ENCODE measurements around the gene SEPHS2.

Gene SEPHS2

DNA sequence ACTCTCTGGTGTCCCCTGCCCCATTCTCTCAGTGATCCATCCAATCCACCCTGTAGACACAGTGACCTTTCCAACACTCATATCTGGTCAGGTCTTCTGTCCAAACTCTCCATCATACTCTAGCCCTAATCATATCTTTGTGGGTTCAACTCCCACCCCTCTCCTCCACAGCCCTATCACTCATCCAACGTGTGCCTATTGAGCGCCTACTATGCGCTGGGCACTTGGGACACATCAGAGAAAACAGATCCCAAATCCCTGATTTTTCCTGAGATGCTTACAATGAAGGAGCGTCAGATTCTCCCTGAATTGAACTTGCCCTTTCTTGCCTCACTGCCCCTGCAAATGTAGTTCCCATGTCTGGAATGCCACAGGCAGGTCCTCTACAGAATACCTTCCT lies 17.6 kb downstream of the SEPHS2 start:
- no peak for DNase-seq

GRCh38 chr16:30421010-30421409 lies 24.7 kb downstream of the SEPHS2 start:
- no peak for DNase-seq

DNA sequence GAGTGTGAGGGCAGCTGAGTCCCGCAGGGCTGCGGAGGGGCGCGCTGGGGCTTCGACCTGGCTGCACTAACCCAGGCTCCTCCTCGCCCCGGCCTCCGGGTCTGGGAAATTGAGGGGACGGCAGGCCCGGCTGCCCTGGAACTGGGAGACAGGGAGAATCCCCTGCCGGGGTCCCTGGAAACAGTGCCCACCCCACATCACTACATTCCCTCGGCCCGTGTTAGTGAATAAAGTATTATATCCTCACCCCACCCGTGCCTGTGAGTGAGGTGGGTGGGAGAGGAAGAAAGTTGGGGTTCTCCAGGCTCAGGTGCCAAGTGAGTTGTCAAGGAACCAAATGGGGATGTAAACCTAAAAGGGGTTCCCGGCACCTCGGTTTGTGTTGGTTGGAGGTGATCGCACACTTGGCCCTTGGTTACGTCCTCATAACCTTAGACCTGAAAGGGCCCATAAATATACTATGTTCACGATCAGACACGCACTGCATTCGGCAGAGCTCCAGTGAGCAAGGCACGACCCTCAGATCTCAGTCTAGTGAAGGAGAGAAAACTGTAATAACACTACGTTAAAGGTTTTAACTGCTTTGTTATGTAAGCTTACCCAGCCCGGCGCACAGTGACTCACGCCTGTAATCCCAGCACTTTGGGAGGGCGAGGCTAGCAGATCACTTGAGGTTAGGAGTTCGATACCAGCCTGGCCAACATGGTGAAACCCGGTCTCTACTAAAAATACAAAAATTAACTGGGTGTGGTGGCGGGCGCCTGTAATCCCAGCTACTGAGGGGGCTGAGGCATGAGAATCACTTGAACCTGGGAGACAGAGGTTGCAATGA lies 27.1 kb downstream of the SEPHS2 start:
- no peak for DNase-seq

DNA sequence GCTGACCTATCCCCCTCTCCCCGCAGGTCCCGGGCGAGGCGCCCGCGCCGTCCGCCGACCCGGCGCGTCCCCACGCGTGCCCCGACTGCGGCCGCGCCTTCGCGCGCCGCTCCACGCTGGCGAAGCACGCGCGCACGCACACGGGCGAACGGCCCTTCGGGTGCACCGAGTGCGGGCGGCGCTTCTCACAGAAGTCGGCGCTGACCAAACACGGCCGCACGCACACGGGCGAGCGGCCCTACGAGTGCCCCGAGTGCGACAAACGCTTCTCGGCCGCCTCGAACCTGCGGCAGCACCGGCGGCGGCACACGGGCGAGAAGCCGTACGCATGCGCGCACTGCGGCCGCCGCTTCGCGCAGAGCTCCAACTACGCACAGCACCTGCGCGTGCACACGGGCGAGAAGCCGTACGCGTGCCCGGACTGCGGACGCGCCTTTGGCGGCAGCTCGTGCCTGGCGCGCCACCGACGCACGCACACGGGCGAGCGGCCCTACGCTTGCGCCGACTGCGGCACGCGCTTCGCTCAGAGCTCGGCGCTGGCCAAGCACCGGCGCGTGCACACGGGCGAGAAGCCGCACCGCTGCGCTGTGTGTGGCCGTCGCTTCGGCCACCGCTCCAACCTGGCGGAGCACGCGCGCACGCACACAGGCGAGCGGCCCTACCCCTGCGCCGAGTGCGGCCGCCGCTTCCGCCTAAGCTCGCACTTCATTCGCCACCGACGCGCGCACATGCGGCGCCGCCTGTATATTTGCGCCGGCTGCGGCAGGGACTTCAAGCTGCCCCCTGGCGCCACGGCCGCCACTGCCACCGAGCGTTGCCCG lies 27.9 kb downstream of the SEPHS2 start:
- peak; percentile 88 for DNase-seq

GRCh38 chr16:30416624-30417528 lies 28.8 kb downstream of the SEPHS2 start:
- DNase-seq, result no peak

DNA sequence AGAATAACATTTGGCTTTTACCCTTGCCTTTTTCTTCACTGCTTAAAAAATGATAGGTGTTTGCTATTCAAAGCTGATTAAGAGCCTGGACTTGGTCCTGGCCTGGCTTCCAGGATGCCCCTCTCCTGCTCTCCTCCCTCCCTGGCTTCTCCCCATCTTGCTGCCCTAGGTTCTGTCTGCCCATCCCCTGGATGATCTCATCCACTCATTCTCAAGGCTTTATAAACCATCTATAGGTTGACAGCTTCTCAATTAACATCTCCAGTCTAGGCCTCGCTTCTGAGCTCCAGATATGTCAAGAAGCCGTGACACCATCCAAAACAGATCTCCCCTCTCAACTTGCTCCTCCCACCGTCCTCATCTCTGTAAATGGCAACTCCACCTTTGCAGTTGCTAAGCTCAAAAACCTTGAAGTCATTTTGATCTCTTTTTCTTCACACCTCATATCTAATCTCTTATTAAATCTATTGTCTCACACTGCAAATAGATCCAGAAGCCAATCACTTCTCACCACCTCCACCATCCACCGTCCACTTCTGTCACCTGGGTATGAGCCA lies 29.5 kb downstream of the SEPHS2 start:
- DNase-seq, result no peak

- DNase-seq, result no peak
These were observed 31.5 kb downstream of the SEPHS2 start for GRCh38 chr16:30414159-30414558.

- DNase-seq, result no peak
These were observed 32.4 kb downstream of the SEPHS2 start for GRCh38 chr16:30413112-30413806.

DNA sequence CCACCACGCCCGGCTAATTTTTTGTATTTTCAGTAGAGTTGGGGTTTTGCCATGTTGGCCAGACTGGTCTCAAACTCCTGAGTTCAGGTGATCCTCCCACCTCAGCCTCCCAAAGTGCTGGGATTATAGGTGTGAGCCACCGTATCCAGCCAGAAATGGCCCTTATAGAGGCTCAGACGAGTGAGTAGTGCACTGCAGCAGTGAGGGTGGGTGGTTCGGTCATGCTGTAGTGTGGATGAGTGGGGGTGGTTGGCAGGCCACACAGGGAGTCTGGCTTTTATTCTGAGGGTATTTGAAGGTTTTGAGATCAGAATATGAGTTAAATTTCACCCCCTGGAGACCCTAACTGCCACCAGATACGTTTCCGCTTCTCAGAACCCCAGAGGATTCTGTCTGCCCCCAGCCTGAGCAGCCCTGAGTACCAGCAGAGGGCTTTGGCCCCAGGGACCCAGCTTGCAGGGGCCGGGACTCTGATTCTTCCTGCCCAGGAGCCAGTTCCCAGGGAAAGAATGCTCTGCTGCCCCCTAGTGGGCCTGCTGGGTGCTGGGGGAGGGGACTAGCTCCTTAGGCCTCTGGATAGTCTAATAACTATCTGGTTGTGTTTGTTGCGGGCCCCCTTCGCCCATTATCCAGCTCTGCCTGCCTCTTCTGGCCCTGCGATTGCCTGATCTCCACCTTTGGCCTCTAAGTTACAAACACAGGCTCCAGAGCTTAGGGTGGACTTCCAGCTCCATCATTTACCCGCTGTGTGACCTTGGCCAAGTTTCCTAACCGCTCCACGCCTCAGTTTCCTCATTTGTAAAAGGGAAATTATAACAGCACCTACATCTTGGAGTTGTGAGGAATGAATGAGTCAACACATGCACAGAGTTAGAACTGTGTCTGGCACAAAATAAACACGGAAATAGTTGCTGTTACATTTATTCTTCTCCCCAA lies 36.3 kb downstream of the SEPHS2 start:
- peak; percentile 88 for DNase-seq

- no peak for DNase-seq
These were observed 37.7 kb downstream of the SEPHS2 start for GRCh38 chr16:30407804-30408534.

GRCh38 chr16:30407102-30407803 lies 38.4 kb downstream of the SEPHS2 start, which contains the start of gene ZNF771:
Gene ZNF771, plus strand, starts transcription at chr16:30407606. Its CDS starts 448 bp downstream, at chr16:30408054.
- DNase-seq, result peak; percentile 88

- no peak for DNase-seq
These were observed 38.9 kb downstream of the SEPHS2 start for GRCh38 chr16:30406795-30407101.

GRCh38 chr16:30401768-30402425 lies 43.8 kb downstream of the SEPHS2 start:
- DNase-seq, result no peak

DNA sequence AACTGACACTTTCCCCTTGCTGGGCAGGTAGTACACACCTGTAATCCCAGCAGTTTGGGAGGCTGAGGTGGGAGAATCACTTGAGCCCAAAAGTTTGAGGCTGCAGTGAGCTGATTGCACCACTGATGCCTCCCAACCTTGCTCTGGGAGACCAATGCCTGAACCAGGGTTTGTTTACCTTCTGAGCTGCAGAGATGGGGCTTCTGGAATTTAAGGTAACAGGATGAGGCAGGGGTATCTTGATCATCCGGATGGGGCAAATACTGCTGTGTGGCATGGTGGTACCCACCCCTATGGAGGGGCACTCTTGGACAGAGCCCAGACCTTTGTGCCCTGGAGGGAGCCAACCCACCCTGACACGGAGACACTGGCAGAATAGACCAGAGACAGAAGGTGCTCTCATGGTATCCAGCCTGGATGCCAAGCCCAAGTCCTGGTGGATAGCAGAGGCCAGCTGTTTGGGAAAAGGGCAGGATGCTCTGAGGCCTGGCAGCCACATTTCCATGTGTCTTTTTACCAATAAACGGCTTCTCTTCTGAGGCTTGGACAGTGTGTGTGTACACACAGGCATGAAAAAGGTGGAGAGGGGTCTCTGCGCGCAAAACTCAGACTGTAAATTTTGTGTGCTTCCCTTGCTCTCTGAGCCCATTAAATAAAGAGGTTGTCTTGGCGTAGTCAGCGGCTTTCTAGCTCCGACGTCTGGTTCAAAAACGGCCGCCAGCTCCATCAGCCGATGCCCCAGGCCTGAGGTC lies 46.1 kb downstream of the SEPHS2 start:
- no peak for DNase-seq

DNA sequence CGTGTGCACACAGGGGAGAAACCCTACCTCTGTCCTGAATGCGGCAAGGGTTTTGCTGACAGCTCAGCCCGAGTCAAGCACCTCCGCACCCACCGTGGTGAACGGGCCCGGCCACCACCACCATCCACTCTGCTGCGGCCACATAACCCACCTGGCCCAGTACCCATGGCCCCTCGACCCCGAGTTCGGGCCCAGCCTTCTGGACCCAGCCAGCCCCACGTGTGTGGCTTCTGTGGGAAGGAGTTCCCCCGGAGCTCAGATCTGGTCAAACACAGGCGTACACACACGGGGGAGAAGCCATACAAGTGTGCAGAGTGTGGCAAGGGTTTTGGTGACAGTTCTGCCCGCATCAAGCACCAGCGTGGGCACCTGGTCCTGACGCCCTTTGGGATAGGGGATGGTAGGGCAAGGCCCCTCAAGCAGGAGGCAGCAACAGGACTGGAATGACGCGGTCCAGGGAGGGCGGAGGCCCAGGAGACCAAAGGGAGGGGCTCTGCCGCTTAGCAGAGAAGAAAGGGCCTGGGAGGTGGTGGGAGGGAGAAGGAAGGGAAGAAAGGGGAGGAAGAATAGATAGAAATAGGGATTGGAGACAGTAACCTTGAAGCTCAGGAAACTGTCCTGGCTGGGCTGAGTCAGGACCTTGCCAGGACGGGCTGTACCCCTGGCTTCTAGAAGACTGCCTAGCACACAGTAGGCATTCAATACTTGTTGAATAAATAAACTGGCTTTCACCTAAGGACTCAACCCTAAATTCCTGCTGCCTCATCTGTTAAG lies 46.8 kb downstream of the SEPHS2 start:
- no peak for DNase-seq

DNA sequence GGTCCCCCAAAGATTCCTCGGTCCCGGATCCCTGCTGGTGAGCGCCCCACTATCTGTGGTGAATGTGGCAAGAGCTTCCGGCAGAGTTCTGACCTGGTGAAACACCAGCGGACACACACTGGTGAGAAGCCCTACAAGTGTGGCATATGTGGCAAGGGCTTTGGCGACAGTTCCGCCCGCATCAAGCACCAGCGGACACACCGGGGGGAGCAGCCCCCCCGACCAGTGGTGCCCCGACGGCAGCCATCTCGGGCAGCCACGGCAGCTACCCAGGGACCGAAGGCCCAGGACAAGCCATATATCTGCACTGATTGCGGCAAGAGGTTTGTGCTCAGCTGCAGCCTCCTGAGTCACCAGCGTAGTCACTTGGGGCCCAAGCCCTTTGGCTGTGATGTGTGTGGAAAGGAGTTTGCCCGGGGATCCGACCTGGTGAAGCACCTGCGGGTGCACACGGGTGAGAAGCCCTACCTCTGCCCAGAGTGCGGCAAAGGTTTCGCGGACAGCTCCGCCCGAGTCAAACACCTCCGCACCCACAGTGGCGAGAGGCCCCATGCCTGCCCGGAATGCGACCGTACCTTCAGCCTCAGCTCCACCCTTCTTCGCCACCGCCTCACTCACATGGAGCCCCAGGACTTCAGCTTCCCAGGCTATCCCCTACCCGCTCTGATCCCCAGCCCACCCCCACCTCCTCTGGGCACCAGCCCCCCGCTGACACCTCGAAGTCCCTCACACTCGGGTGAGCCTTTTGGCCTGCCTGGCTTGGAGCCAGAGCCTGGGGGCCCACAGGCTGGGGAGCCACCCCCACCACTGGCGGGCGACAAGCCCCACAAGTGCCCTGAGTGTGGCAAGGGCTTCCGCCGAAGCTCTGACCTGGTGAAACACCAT lies 47.7 kb downstream of the SEPHS2 start:
- no peak for DNase-seq
